ENCODE data around the gene CBX8. TPM values are rescaled to one million over a fixed set of nuclear protein-coding genes. Genes with fewer than 3 reads are reported as not detected.
A peak's percentile ranks its signal among the peaks of the same experiment; 100 is the strongest.

Gene CBX8
- polyA plus RNA-seq, 3 donors = 0.51 to 2.5 (median 2.5) TPM

DNA sequence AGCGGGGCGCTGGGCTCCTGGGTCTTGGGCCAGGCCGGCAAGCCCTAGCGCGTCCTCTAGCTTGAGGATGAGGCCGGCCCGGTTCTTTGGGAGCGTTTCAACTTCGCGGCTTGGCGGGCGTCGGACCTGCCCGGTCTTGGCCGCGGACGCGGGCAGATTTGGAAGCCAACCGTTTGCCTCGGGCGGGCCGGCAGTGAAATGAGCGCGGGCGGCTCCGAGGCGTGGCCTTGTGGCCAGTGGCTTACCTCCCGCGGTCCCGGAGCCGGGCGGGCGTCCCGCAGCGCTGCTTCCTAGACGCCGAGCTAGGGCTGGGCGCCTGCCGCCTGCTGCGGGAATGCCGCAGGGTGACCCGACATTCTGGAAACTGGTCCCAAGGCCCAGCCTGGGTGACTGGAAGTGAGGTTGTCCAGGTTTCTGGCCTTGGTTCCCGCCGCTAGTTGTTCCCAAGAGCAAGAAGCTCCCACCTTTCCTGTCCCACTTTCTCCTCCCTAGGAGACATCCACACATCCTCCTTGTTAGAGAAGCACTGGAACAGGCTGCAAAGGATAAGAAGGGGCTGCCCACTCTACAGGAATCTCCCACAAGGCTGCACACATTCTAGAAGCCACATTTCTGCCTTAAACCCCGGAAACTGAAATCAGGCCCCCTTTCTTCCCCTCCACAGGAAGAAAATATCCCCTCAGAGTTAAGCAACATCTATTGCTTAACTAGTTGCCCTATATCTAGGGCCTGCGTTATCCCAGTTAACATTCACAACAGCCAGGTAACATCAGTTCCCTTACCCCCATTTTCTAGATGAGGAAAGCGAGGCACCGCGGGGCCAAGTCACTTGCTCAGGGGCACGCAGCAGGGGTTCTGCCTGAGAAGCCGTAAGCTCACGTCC lies 4.5 kb upstream of the CBX8 start:
- H3K4me1 Mint-ChIP-seq = peaks cover 69% of the 10 kb centered on the region

More for the DNA sequence above, 4.5 kb upstream of the CBX8 start:
- Mint-ChIP-seq H3K27ac (peak overlapping the region in 1 of 7 donors; percentile 54), H3K27me3 (ENCODE audit: low read depth in 3 of 3) (peaks cover 77 to 90% (median 84%) of the 10 kb centered on the region in 3 donors), H3K36me3 (peaks cover 31 to 33% of the 10 kb centered on the region in 2 donors), H3K9me3 (peaks cover 6 to 59% (median 50%) of the 10 kb centered on the region in 7 donors), H3K4me3 (peak overlapping the region in 1 of 2 donors; percentile 93)
- peak overlapping the region; percentile 53 for H3K4me2 ChIP-seq (replicated peaks; ENCODE audit: extremely low read depth, low read length, poor library complexity, severe bottlenecking)
- peaks cover 84 to 91% of the 10 kb centered on the region in 2 donors for H3K4me1 ChIP-seq (ENCODE audit: control insufficient read depth in 1 of 2, insufficient read depth in 2 of 2, low read length in 2 of 2)
- no peaks in the 10 kb centered on the region for H3K36me3 ChIP-seq (replicated peaks in 1 of 2; ENCODE audit: control insufficient read depth in 1 of 2, insufficient read depth in 2 of 2, low read length in 2 of 2)
- H4K20me1 ChIP-seq (ENCODE audit: insufficient read depth, low read length) = peaks cover 28% of the 10 kb centered on the region
- WGBS (ENCODE audit: insufficient coverage) = under 1% methylated on average over 48 of the region's 52 CpGs
- peaks cover 74 to 83% of the 10 kb centered on the region in 2 donors for H3K27me3 ChIP-seq (ENCODE audit: control insufficient read depth in 2 of 2, insufficient read depth in 2 of 2, low read length in 2 of 2)
- TF ChIP-seq, protein P1, sequence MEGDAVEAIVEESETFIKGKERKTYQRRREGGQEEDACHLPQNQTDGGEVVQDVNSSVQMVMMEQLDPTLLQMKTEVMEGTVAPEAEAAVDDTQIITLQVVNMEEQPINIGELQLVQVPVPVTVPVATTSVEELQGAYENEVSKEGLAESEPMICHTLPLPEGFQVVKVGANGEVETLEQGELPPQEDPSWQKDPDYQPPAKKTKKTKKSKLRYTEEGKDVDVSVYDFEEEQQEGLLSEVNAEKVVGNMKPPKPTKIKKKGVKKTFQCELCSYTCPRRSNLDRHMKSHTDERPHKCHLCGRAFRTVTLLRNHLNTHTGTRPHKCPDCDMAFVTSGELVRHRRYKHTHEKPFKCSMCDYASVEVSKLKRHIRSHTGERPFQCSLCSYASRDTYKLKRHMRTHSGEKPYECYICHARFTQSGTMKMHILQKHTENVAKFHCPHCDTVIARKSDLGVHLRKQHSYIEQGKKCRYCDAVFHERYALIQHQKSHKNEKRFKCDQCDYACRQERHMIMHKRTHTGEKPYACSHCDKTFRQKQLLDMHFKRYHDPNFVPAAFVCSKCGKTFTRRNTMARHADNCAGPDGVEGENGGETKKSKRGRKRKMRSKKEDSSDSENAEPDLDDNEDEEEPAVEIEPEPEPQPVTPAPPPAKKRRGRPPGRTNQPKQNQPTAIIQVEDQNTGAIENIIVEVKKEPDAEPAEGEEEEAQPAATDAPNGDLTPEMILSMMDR (IDR thresholded peaks at IDR 0.05) = no peak
- no peaks in the 10 kb centered on the region for H3K79me2 ChIP-seq (ENCODE audit: insufficient read depth, low read length)
- no peak for DNase-seq
- intact Hi-C loops (cut with micrococcal nuclease) = no loop called here
- H3K9me3 ChIP-seq (replicated peaks in 1 of 2; ENCODE audit: control insufficient read depth in 1 of 2, insufficient read depth in 1 of 2, low read length in 2 of 2) = peaks cover 15 to 46% of the 10 kb centered on the region in 2 donors
- no peak overlapping the region for H3K9ac ChIP-seq (ENCODE audit: insufficient read depth, low read length, poor library complexity, severe bottlenecking)
- peak overlapping the region in 1 of 3 experiments; percentile 56 for H3K4me3 ChIP-seq (replicated peaks in 1 of 3; ENCODE audit: low read depth in 2 of 3, low read length in 3 of 3)
- H2AFZ ChIP-seq (ENCODE audit: insufficient read depth, low read depth, low read length, poor library complexity, severe bottlenecking) = peak overlapping the region; percentile 57
- no peak overlapping the region for H3K27ac ChIP-seq (ENCODE audit: low read depth in 1 of 2, low read length in 2 of 2)
